HG02981 (cell line): ENCODE measurements around the gene PDE6A.

Experiments
- ATAC-seq: cut with Tn5 transposase; IDR thresholded peaks from one replicate; pipeline ENCODE4 v1.9.1; 2021; ENCODE audit warnings: mild to moderate bottlenecking, moderate library complexity; ENCODE audit not compliant: unreplicated experiment

The PDE6A gene

GRCh38 chr5:149944666-149945065 is at the start of gene PDE6A:
PDE6A (minus strand) TSS chr5:149944793; CDS start chr5:149944673, 120 bp downstream.
- ATAC-seq = no peak

- no peak for ATAC-seq
These were observed 48.9 kb upstream of the PDE6A start for GRCh38 chr5:149993471-149993870.

GRCh38 chr5:149990518-149991376 is 46.2 kb upstream of the PDE6A start:
- no peak for ATAC-seq

DNA sequence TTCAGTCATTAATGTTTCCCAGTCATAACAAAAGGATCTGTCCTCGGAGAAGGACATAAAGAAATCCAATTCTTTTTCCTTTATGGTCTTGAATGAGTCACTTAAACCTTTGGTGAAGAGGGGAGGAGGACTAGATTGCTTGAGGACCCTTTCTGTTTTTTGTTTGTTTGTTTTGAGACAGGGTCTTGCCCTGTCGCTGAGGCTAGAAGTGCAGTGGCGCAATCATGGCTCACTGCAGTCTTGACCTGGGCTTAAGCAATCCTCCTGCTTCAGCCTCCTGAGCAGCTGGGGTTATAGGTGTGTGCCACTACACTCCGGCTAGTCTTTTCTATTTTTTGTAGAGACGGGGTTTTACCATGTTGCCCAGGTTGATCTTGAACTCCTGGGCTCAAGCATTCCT is 43.5 kb upstream of the PDE6A start:
- no peak for ATAC-seq

GRCh38 chr5:149982505-149982904 is 37.9 kb upstream of the PDE6A start:
- no peak for ATAC-seq

DNA sequence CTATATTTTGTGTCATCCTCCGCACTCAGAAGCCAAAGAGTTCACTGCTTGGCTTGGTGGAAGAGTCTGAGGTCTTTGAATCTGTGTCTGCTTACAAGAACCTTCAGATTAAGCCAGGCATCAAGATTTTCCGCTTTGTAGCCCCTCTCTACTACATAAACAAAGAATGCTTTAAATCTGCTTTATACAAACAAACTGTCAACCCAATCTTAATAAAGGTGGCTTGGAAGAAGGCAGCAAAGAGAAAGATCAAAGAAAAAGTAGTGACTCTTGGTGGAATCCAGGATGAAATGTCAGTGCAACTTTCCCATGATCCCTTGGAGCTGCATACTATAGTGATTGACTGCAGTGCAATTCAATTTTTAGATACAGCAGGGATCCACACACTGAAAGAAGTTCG is 36.6 kb upstream of the PDE6A start:
- ATAC-seq = no peak

DNA sequence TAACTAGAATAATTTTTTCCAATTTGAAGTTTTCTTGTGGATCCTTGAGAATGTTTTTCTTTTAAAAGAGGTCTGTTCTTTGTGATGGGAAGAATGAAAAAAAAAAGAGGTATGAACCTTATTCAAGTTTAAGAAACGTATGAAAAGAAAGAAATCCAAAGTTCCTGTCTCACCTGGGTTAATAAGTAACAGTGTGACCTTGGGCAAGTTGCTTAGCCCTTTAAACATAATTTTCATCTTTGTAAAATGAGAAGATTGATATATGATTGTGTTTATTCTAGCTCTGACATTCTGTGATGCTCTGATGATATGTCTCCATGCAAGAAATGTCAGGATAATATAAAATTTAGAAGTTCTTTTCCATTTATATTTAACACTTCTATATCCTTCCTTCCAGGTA is 35.3 kb upstream of the PDE6A start:
- ATAC-seq = no peak

DNA sequence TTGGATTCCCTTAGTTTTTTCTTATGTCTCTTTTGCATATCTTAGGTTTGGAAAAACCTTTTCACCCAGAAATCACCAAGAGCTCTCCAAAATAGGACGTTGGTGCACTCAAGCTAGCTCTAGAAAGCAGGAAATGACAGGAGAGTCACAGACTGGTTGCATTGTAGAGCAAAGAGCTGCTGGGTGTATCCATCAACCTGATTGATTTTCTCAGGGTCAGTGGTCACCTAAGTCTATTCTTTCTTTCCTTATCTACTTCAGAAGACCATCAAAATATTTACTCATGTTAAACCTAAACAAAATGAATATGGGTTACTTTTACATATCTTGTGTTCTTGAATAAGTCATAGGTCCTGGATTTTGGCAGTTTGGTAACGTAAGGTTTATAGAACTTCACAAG is 30.8 kb upstream of the PDE6A start:
- ATAC-seq = no peak

- ATAC-seq = no peak
These were observed 24.8 kb upstream of the PDE6A start for GRCh38 chr5:149969181-149969930.

DNA sequence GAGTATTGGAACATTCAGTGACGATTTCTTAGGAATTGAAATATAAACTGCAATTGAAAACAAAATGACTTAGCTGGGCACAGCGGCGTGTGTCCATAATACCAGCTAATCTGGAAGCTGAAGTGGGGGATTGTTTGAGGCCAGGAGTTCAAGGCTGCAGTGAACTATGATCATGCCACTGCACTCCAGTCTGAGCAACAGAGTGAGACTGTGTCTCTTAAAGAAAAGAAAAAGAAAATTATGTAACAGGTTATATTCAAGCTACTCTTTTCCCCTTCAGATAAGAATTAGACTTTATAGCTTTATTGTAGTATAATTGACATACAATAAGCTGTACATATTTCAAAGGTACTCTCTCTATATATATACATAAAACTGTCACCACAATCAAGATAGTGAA is 22.4 kb upstream of the PDE6A start:
- no peak for ATAC-seq

GRCh38 chr5:149963729-149964128 is 19.1 kb upstream of the PDE6A start:
- ATAC-seq = no peak

DNA sequence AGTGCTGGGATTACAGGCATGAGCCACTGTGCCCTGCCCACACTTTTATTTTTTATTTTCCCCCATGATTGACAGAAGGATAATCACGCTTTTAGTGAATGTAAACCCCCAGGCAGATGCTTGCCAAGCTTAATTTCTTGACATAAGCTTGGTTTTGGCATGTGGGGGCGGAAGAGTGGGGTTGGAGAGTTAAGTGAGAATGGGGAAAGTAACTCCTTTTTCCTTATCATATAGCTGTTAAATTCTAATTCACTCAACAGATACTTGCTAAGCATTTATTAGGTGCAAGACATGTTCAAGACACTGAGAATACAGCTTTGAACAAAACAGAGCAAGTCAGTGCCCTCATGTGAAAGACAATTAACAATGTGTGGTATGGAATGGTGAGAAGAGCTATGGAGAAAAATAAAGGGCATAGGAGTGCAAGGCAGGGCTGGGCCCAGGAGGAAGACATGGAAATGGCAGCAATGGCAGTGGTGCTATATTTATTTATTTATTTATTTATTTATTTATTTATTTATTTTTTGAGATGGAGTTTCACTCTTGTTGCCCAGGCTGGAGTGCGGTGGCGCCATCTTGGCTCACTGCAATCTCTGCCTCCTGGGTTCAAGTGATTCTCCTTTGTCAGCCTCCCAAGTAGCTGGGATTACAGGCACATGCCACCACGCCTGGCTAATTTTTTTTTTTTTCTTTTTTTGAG is 18.2 kb upstream of the PDE6A start:
- ATAC-seq = no peak

GRCh38 chr5:149961957-149962409 is 17.4 kb upstream of the PDE6A start:
- ATAC-seq = no peak

GRCh38 chr5:149961186-149961685 is 16.6 kb upstream of the PDE6A start:
- no peak for ATAC-seq

- peak; percentile 99 for ATAC-seq
These were observed 15.9 kb upstream of the PDE6A start, which contains the start of gene SLC26A2 for GRCh38 chr5:149960272-149961185. SLC26A2 (plus strand) TSS chr5:149960758; CDS start chr5:149977653, 16,895 bp downstream.

DNA sequence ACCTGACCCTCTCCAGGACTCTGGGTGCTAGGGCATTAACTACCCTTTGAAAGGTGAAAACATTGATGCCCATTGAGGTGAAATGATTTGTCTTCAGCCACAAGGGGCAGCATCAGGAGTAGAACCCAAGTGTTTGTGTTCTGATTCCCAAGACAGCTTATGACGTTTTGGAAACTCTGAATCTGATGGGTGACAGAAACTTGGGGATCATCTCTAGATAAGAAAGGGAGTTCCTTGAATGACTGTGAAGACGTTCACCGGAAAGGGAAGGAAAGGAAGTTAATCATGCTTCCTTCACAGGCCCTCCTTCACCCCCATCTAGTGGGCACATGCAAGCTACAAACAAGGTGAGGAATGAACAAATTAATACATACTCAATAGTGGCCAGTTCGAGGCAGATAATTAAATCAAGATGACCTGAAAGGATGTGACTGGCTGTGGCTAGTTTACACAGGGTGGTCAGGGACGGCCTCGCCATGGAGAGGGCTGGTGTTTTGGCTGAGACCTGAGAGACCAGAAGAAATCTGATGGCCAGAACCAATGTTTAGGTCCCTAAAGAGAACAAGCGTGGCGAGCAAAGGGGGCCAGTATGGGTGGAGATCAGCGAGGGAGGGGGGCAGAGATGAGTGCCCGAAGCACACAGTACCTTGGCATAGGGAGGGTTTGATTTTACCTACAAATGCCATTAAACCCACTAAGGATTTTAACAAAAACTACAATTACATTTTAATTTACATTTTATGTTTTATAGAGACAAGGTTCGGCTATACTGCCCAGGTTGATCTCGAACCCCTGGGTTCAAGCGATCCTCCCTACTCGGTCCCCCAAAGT is 15.0 kb upstream of the PDE6A start:
- no peak for ATAC-seq

DNA sequence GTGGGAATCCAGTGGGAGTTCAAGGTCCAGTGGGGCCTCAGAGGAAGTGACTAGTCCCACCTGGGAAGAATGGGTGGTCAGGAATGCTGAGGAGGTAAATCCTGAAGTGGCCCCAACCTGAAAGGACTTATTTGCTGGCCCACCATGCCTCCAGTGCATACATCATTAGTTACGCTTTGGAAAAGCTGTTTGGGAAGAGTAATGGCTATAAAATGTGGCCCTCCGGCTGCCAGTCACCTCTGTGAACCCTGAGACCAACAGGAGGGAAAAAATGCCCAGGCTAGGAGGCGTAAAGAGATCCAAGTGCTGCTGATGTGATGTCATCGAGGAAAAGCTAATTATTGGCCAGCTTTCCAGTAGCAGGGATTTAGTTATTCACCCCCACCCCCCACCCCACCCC is 13.3 kb upstream of the PDE6A start:
- ATAC-seq = no peak

- no peak for ATAC-seq
These were observed 12.1 kb upstream of the PDE6A start for GRCh38 chr5:149956685-149957084.

- no peak for ATAC-seq
These were observed 10.2 kb upstream of the PDE6A start for GRCh38 chr5:149954798-149955197.
